Panc1 (cell line): ENCODE results near the gene DNAH3. TPM values are rescaled to one million over a fixed set of nuclear protein-coding genes. Genes with fewer than 3 reads are reported as not detected.

ENCODE experiments used
- ATAC-seq: fragments of 200-7000 bp; cut with Tn5 transposase; 2 replicates; pipeline ENCODE4 v1.9.1; 2020; ENCODE audit warnings: mild to moderate bottlenecking, moderate library complexity
- BruUV-seq: library from RNA; stranded (reverse); fragments of 400-500 nt; replicated peaks from 2 replicates; lab custom pipeline; 2021; lab: Mats Ljungman, UMichigan
- CTCF ChIA-PET: fragments of 300-600 bp; sonication (Branson Sonifier 250); formaldehyde crosslinking; loops from one replicate; lab custom pipeline; 2022; ENCODE audit warnings: antibody characterized with exemption; lab: Charles Lee
- POLR2A ChIA-PET: fragments of 300-600 bp; sonication (Branson Sonifier 250); formaldehyde crosslinking; loops from one replicate; lab custom pipeline; 2022; ENCODE audit warnings: antibody characterized with exemption; lab: Charles Lee
- DNase-seq: peaks from one replicate; pipeline ENCODE4 v3.0.0-alpha.2; 2010; ENCODE audit warnings: low read depth, low spot score
- H3K27ac ChIP-seq: 2 replicates; pipeline ENCODE4 v1.5.1; 2011; ENCODE audit warnings: mild to moderate bottlenecking, low read length, inconsistent platforms
- H3K27me3 ChIP-seq: fragments of 200-500 bp; sonication (Bioruptor generic); 2 replicates; pipeline ENCODE4 v1.6.0; 2014; ENCODE audit warnings: low read length, inconsistent platforms; ENCODE audit not compliant: control insufficient read depth, insufficient read depth
- H3K36me3 ChIP-seq: fragments of 200-500 bp; sonication (Bioruptor generic); 2 replicates; pipeline ENCODE4 v1.5.1; 2014; ENCODE audit warnings: inconsistent platforms, mild to moderate bottlenecking, low read length, moderate library complexity; ENCODE audit not compliant: control insufficient read depth, insufficient read depth
- H3K4me1 ChIP-seq: 2 replicates; pipeline ENCODE4 v1.5.1; 2011; ENCODE audit warnings: inconsistent platforms, mild to moderate bottlenecking, low read length, moderate library complexity; ENCODE audit not compliant: control insufficient read depth, insufficient read depth
- H3K4me3 ChIP-seq, 2 experiments: 2 replicates each; pipeline ENCODE4 v1.5.1; 2011 to 2012; ENCODE audit warnings: low read depth in 2 of 2, low read length in 2 of 2, mild to moderate bottlenecking in 2 of 2, inconsistent platforms in 1 of 2, moderate library complexity in 1 of 2
- H3K9me3 ChIP-seq: fragments of 200-500 bp; sonication (Bioruptor generic); 2 replicates; pipeline ENCODE4 v1.5.1; 2014; ENCODE audit warnings: low read depth, mild to moderate bottlenecking, inconsistent platforms, low read length, moderate library complexity; ENCODE audit not compliant: control insufficient read depth, insufficient read depth
- CTCF ChIP-seq: fragments of 450-650 bp; IDR thresholded peaks from 2 replicates; pipeline ENCODE4 v1.5.1; 2017; ENCODE audit warnings: mild to moderate bottlenecking
- POLR2AphosphoS5 ChIP-seq: IDR thresholded peaks from 2 replicates; pipeline ENCODE4 v1.6.1; 2012; ENCODE audit warnings: mild to moderate bottlenecking, low read depth, low read length, moderate library complexity
- REST ChIP-seq, 2 experiments: IDR thresholded peaks; 2 replicates each; pipeline ENCODE4 v1.6.1; 2011 to 2012; ENCODE audit warnings: low read depth in 2 of 2, control low read depth in 1 of 2, low read length in 1 of 2, mild to moderate bottlenecking in 1 of 2, moderate library complexity in 1 of 2; ENCODE audit not compliant: insufficient read depth in 1 of 2
- SIN3A ChIP-seq: IDR thresholded peaks from 2 replicates; pipeline ENCODE4 v1.6.1; 2012; ENCODE audit warnings: low read depth, mild to moderate bottlenecking, low read length, moderate library complexity, borderline replicate concordance; ENCODE audit not compliant: insufficient read depth
- TCF7L2 ChIP-seq: IDR thresholded peaks from 2 replicates; pipeline ENCODE4 v1.6.1; 2011; ENCODE audit warnings: mild to moderate bottlenecking, low read depth, low read length, inconsistent platforms
- in situ Hi-C: cut with HindIII; loops from 2 replicates; pipeline ENCODE4 v1.10.0; 2016; ENCODE audit warnings: low sequenced_read_pairs, low pct_unique_long_range_greater_than_20kb
- intact Hi-C: fragments of 100-400 bp; cut with micrococcal nuclease; formaldehyde crosslinking; loops from one replicate; pipeline ENCODE4 v1.10.0; 2022; ENCODE audit not compliant: unreplicated experiment
- total RNA-seq: library from RNA; stranded (reverse); gene quantifications from one replicate; pipeline ENCODE4 v1.2.1, GENCODE V29; 2021; ENCODE audit not compliant: unreplicated experiment

Gene DNAH3
- total RNA-seq, 1 experiment from 2014 or later, result 0.62 TPM

- Histone ChIP-seq H3K9me3 (no peaks in the 10 kb centered on the region), H3K27ac (no peak overlapping the region), H3K27me3 (0 out of 2 replicates have a peak, but pooled peaks cover under 1% of the 10 kb centered on the region), H3K4me1 (0 out of 2 replicates have a peak, but pooled peaks cover 4% of the 10 kb centered on the region), H3K4me3 (no peak overlapping the region), H3K36me3 (no peaks in the 10 kb centered on the region)
- BruUV-seq, result no TSS peak
- no peak for DNase-seq
- TF ChIP-seq POLR2AphosphoS5, result no peak
- TF ChIP-seq CTCF, result no peak
- TF ChIP-seq SIN3A, result no peak
- no peak for TF ChIP-seq REST (IDR thresholded peaks at IDR 0.05; ENCODE audit: insufficient read depth in 1 of 2, low read depth in 2 of 2, low read length in 1 of 2)
- ATAC-seq, result no peak
- ChIA-PET CTCF (interaction anchor here (0.7 to 1.3 kb wide), 5 partner anchors 57 to 113 kb away, joined by 3 to 22 read pairs (median 4); no protein-coding TSS in a partner anchor), POLR2A (no interaction called here)
- in situ Hi-C loops (loop anchor here (25.0 kb wide), 1 partner anchor 98 kb away; the partner anchor contains the start of gene CRYM), intact Hi-C loops (no loop called here)
Measured at GRCh38 chr16:21189311-21189710, 38.7 kb upstream of the DNAH3 start.

- intact Hi-C loops, result no loop called here
- POLR2A ChIA-PET, result no interaction called here
- no TSS peak for BruUV-seq
Measured at GRCh38 chr16:21186326-21186691, 35.7 kb upstream of the DNAH3 start.

More at GRCh38 chr16:21186326-21186691, 35.7 kb upstream of the DNAH3 start:
- no peak overlapping the region for H3K4me3 ChIP-seq
- TF ChIP-seq SIN3A (no peak), POLR2AphosphoS5 (no peak), REST (IDR thresholded peaks at IDR 0.05; ENCODE audit: insufficient read depth in 1 of 2, low read depth in 2 of 2, low read length in 1 of 2) (no peak), TCF7L2 (no peak), CTCF (no peak)
- no peaks in the 10 kb centered on the region for H3K36me3 ChIP-seq
- CTCF ChIA-PET, result interaction anchor here (0.6 to 0.7 kb wide), 2 partner anchors 27 to 53 kb away, joined by 3 read pairs; no protein-coding TSS in a partner anchor
- in situ Hi-C loops, result loop anchor here (25.0 kb wide), 1 partner anchor 101 kb away; the partner anchor contains the start of gene CRYM
- H3K27me3 ChIP-seq, result no peaks in the 10 kb centered on the region
- 0 out of 2 replicates have a peak, but pooled peaks cover 4% of the 10 kb centered on the region for H3K4me1 ChIP-seq
- DNase-seq, result no peak
- H3K27ac ChIP-seq, result no peak overlapping the region
- ATAC-seq, result no peak
- no peaks in the 10 kb centered on the region for H3K9me3 ChIP-seq
